Esophagus muscularis mucosa (tissue), 4 donors: ENCODE results near the gene TACSTD2. TPM values are rescaled to one million over a fixed set of nuclear protein-coding genes. Genes with fewer than 3 reads are reported as not detected.
"Not testable (repeated sequence)": the region's sequence is repeated elsewhere in the genome, so short reads cannot be mapped to it uniquely, and the experiment has no call there.

ENCODE experiments used
- DNase-seq: peaks from one replicate; pipeline ENCODE4 v3.0.0-alpha.2; 2017; ENCODE audit errors: extremely low spot score
- H3K27ac ChIP-seq, 4 donors: fragments of 200-600 bp; sonication (generic); replicated peaks in 1 of 4; 1 replicate in 3 of 4; 2 replicates in 1 of 4; pipeline ENCODE4 v1.5.1; 2016 to 2019; ENCODE audit warnings: mild to moderate bottlenecking in 1 of 4
- H3K27me3 ChIP-seq, 4 donors: fragments of 200-600 bp; sonication (generic); one replicate each; pipeline versions ENCODE4 v1.5.1 to v1.6.0; 2016 to 2019
- H3K36me3 ChIP-seq, 4 donors: fragments of 200-600 bp; sonication (generic); one replicate each; pipeline ENCODE4 v1.5.1; 2016 to 2019
- H3K4me1 ChIP-seq, 4 donors: fragments of 200-600 bp; sonication (generic); one replicate each; pipeline ENCODE4 v1.5.1; 2016 to 2019
- H3K4me3 ChIP-seq, 4 donors: fragments of 200-600 bp; sonication (generic); 1 replicate in 2 of 4; 2 replicates in 2 of 4; pipeline ENCODE4 v1.5.1; 2016 to 2019; ENCODE audit warnings: mild to moderate bottlenecking in 4 of 4, moderate library complexity in 1 of 4
- H3K9me3 ChIP-seq, 4 donors: fragments of 200-600 bp; sonication (generic); 1 replicate in 3 of 4; 2 replicates in 1 of 4; pipeline ENCODE4 v1.5.1; 2016 to 2019
- EP300 ChIP-seq: sonication (generic); formaldehyde crosslinking; IDR thresholded peaks from one replicate; pipeline ENCODE4 v1.6.1; 2017; ENCODE audit warnings: antibody characterized with exemption
- POLR2A ChIP-seq: fragments of 450-650 bp; IDR thresholded peaks from one replicate; pipeline ENCODE4 v1.6.1; 2017; ENCODE audit warnings: antibody characterized with exemption, moderate library complexity, mild to moderate bottlenecking, low read depth
- POLR2AphosphoS5 ChIP-seq, 2 donors: sonication (generic); formaldehyde crosslinking; IDR thresholded peaks; one replicate each; pipeline ENCODE4 v1.6.1; 2017; ENCODE audit warnings: antibody characterized with exemption in 2 of 2
- WGBS: methylation state at CpG from one replicate; pipeline ENCODE4 v1.1.5; 2018; 5-methylcytosine and 5-hydroxymethylcytosine counted together
- intact Hi-C: fragments of 100-400 bp; cut with DNase I; formaldehyde crosslinking; loops from one replicate; pipeline ENCODE4 v1.15.1; 2023
- total RNA-seq, 4 donors: library from RNA; depleted of rRNA; stranded (reverse); fragments of >200 nt; gene quantifications; one replicate each; pipeline versions ENCODE4 v1.1.0 to v1.2.1, GENCODE V29; 2016
- TF ChIP-seq, protein P1 (sequence below), 3 experiments: fragments of 200-600 bp in 2 of 3; fragments of 450-650 bp in 1 of 3; sonication (generic) in 2 of 3; IDR thresholded peaks; one replicate each; pipeline ENCODE4 v1.5.1; 2017 to 2019; ENCODE audit warnings: antibody characterized with exemption in 3 of 3, mild to moderate bottlenecking in 2 of 3, moderate library complexity in 1 of 3

Gene TACSTD2
- total RNA-seq, 4 donors from 2014 or later = 1.8 to 3.4 (median 2.3) TPM

DNA sequence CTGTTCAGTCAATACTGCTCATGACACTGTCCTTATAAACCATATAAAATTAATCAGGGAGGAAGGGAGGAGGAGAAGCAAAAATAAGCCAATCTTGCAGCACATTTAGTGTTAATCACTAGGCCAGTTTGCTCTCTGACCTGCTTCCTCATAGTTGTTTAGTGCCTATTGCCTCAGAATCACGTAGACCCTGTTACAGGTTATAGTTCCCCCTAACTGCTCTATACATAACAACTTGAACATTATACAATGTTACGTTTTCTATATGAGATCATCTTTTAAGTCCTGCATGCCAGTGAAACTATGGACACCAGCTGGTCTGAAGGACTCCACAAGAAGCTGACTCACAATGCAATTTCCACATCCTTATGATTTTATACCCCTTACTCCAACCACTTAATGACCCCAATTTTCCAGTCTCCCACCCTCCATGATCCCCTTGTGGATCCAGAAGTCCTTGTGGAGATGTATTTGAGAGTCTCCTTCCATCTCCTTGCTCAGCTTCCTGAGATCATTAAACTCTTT is 34.9 kb upstream of the TACSTD2 start:
- Histone ChIP-seq H3K27me3 (no peaks in the 10 kb centered on the region), H3K9me3 (peaks cover 0 to 6% (median 3%) of the 10 kb centered on the region in 4 donors), H3K4me1 (no peaks in the 10 kb centered on the region), H3K36me3 (no peaks in the 10 kb centered on the region), H3K4me3 (no peak overlapping the region), H3K27ac (no peak overlapping the region)
- DNase-seq = no peak
- intact Hi-C loops = no loop called here
- TF ChIP-seq, protein P1, sequence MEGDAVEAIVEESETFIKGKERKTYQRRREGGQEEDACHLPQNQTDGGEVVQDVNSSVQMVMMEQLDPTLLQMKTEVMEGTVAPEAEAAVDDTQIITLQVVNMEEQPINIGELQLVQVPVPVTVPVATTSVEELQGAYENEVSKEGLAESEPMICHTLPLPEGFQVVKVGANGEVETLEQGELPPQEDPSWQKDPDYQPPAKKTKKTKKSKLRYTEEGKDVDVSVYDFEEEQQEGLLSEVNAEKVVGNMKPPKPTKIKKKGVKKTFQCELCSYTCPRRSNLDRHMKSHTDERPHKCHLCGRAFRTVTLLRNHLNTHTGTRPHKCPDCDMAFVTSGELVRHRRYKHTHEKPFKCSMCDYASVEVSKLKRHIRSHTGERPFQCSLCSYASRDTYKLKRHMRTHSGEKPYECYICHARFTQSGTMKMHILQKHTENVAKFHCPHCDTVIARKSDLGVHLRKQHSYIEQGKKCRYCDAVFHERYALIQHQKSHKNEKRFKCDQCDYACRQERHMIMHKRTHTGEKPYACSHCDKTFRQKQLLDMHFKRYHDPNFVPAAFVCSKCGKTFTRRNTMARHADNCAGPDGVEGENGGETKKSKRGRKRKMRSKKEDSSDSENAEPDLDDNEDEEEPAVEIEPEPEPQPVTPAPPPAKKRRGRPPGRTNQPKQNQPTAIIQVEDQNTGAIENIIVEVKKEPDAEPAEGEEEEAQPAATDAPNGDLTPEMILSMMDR (IDR thresholded peaks at IDR 0.05) = no peak
- TF ChIP-seq POLR2AphosphoS5 (IDR thresholded peaks at IDR 0.05) (no peak), EP300 (no peak)
- WGBS = 79% methylated on average over 2 of the region's 2 CpGs

DNA sequence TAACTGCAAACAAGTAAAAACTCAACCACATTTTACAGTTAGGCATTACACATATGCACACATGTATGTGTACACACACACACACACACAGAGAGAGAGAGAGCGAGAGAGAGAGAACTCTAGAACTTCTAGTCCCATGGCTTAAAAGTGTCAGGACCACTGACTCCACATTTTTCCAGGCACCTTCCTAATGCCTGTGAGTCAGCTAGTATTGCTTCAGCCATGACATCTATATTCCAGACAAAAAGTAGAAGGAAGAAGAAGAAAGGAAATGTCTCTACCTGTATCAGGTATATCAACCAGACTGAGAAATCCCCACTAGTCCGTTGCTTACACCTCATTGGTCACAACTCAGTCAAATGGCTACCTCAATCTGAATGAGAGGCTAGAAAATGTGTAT is 31.9 kb upstream of the TACSTD2 start:
- 91% methylated on average over 2 of the region's 2 CpGs for WGBS
- no peak overlapping the region for H3K4me3 ChIP-seq
- intact Hi-C loops = no loop called here

DNA sequence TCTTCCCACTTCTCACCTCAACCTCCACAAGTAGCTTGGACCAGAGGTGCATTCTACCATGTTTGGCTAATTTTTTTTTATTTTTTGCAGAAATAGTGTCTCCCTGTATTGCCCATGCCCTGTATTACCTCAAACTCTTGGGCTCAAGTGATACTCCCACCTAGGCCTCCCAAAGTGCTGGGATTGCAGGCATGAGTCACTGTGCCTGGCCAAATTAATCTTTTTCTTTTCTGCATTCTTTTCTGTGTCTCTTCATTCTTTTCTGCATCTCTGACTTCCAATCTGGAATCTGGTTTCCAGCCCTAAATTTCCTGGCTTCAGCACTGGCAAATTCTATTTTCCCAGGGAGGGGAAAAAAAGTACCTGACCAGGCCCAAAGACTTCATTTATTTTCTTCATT is 31.2 kb upstream of the TACSTD2 start:
- TF ChIP-seq, protein P1 (IDR thresholded peaks at IDR 0.05) = no peak
- TF ChIP-seq EP300 (no peak), POLR2AphosphoS5 (IDR thresholded peaks at IDR 0.05) (no peak), POLR2A (no peak)
- Histone ChIP-seq H3K27ac (no peak overlapping the region), H3K9me3 (peaks cover 0 to 20% (median 10%) of the 10 kb centered on the region in 4 donors), H3K36me3 (no peaks in the 10 kb centered on the region), H3K4me1 (no peaks in the 10 kb centered on the region), H3K4me3 (no peak overlapping the region), H3K27me3 (no peaks in the 10 kb centered on the region)
- intact Hi-C loops = no loop called here
- no peak for DNase-seq

More for the DNA sequence above, 31.9 kb upstream of the TACSTD2 start:
- Histone ChIP-seq H3K36me3 (no peaks in the 10 kb centered on the region), H3K4me1 (no peaks in the 10 kb centered on the region), H3K27me3 (no peaks in the 10 kb centered on the region), H3K9me3 (peaks cover 0 to 20% (median 9%) of the 10 kb centered on the region in 4 donors), H3K27ac (no peak overlapping the region)
- TF ChIP-seq POLR2A = no peak
- no peak for TF ChIP-seq POLR2AphosphoS5 (IDR thresholded peaks at IDR 0.05)
- TF ChIP-seq, protein P1 (IDR thresholded peaks at IDR 0.05) = no peak
- TF ChIP-seq EP300 = no peak
- DNase-seq = no peak

DNA sequence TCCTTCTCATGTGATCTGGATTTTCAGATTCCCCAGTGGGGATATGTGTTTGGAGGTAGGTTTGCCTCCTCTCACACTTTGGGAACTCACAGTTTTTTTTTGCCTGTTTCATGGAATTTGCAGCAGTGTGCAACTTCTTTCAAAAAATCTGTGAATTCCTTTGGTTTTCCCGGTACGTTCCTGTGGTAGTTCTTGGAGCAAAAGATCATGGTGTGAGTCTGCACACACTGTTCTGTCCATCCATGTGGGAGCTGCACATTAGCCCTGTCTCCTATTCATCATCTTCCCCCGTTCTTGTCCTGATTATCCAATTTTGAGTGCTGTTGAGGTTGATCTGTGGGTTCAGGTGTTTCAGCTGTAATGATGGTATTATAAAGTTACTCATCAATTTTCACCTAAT is 30.3 kb upstream of the TACSTD2 start:
- Histone ChIP-seq H3K4me1 (no peaks in the 10 kb centered on the region), H3K9me3 (peaks cover 0 to 18% (median 9%) of the 10 kb centered on the region in 4 donors), H3K36me3 (no peaks in the 10 kb centered on the region), H3K27ac (no peak overlapping the region), H3K4me3 (no peak overlapping the region), H3K27me3 (no peaks in the 10 kb centered on the region)
- 85% methylated on average over 3 of the region's 3 CpGs for WGBS
- TF ChIP-seq POLR2A (no peak), POLR2AphosphoS5 (IDR thresholded peaks at IDR 0.05) (no peak), EP300 (no peak)
- TF ChIP-seq, protein P1 (IDR thresholded peaks at IDR 0.05) = no peak
- no peak for DNase-seq
- intact Hi-C loops = no loop called here

DNA sequence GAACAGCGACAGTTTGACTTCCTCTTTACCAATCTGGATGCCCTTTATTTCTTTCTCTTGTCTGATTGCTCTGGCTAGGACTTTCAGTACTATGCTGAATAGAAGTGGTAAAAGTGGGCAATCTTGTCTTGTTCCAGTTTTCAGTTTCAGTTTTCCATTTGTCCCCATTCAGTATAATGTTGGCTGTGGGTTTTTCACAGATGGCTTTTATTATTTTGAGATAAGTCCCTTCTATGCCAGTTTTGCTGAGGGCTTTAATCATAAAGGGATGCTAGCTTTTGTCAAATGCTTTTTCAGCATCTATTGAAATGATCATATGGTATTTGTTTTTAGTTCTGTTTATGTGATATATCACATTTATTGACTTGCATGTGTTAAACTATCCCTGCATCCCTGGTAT is 24.9 kb upstream of the TACSTD2 start:
- peaks cover 0 to 14% (median 7%) of the 10 kb centered on the region in 4 donors for H3K9me3 ChIP-seq
- H3K36me3 ChIP-seq, H3K27ac ChIP-seq, intact Hi-C loops, H3K27me3 ChIP-seq, H3K4me1 ChIP-seq, DNase-seq, H3K4me3 ChIP-seq: not testable (repeated sequence)
- 100% methylated on average over 1 of the region's 1 CpG for WGBS
